HEK293 (cell line): Measurements from ENCODE around the gene PCDH12.

Experiments used
- ZBTB1 ChIP-seq: fragments of 450-650 bp; formaldehyde crosslinking; IDR thresholded peaks from 2 replicates; pipeline ENCODE4 v1.5.1; 2016; ENCODE audit warnings: missing biosample characterization, missing genetic modification characterization
- ZNF280C ChIP-seq: fragments of 450-650 bp; formaldehyde crosslinking; IDR thresholded peaks from 2 replicates; pipeline ENCODE4 v1.5.1; 2016; ENCODE audit warnings: missing biosample characterization, missing genetic modification characterization

- no peak for TF ChIP-seq ZNF280C (tag by site-specific recombination)
- no peak for TF ChIP-seq ZBTB1 (tag by site-specific recombination)
These were observed 16.0 kb upstream of the PCDH12 start for GRCh38 chr5:141973871-141974595.
